ENCODE data around the gene RGS9. TPM values are rescaled to one million over a fixed set of nuclear protein-coding genes. Genes with fewer than 3 reads are reported as not detected.

RGS9 gene
- total RNA-seq, 2 donors from 2014 or later = 4.3 to 4.4 TPM

DNA sequence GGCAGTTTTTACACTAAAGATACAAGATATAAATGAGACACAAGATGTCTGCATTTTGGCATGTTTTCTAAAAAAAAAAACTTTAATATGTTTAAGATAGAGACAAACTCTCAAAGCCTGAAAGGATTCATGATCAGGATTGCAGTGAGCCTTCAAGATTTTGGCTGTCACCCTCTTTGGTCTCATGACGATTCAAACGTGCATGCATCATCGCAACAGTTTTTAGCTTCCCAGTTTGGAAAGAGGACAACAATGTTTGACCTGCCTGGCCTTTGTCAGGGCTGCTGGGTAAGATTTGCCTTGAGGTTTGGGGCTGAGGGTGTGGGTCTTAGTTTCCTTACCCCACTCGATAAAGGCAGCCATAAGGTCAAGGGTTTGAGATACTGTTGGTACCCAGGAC is 134.1 kb downstream of the RGS9 start:
- TF ChIP-seq, protein P1, sequence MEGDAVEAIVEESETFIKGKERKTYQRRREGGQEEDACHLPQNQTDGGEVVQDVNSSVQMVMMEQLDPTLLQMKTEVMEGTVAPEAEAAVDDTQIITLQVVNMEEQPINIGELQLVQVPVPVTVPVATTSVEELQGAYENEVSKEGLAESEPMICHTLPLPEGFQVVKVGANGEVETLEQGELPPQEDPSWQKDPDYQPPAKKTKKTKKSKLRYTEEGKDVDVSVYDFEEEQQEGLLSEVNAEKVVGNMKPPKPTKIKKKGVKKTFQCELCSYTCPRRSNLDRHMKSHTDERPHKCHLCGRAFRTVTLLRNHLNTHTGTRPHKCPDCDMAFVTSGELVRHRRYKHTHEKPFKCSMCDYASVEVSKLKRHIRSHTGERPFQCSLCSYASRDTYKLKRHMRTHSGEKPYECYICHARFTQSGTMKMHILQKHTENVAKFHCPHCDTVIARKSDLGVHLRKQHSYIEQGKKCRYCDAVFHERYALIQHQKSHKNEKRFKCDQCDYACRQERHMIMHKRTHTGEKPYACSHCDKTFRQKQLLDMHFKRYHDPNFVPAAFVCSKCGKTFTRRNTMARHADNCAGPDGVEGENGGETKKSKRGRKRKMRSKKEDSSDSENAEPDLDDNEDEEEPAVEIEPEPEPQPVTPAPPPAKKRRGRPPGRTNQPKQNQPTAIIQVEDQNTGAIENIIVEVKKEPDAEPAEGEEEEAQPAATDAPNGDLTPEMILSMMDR (IDR thresholded peaks at IDR 0.05) = no peak
- no peak for TF ChIP-seq POLR2A (IDR thresholded peaks at IDR 0.05)
- intact Hi-C loops (cut with DNase I) = no loop called here
- Histone ChIP-seq H3K36me3 (replicated peaks in 1 of 2; ENCODE audit: insufficient read depth in 1 of 2, low read depth in 2 of 2) (no peaks in the 10 kb centered on the region), H3K27me3 (no peaks in the 10 kb centered on the region), H3K9me3 (no peaks in the 10 kb centered on the region), H3K27ac (no peak overlapping the region), H3K4me1 (no peaks in the 10 kb centered on the region), H3K4me3 (no peak overlapping the region)
- ATAC-seq (no peak), DNase-seq (no peak)
- 63 to 72% methylated on average over 4 of the region's 4 CpGs for WGBS, 2 donors

Small RNAs within 50 kb of the gene (small RNA-seq; reads per million reads assigned to genes)
- gene AC060771.1 = not detected

Other genes starting within 250 kb of the RGS9 start
- gene LRRC37A3, start 217.9 kb upstream of the RGS9 start, total RNA-seq = 1 to 10 TPM; 2.6 to 6.0 TPM
- gene GNA13, start 80.6 kb upstream of the RGS9 start, total RNA-seq = 10 to 100 TPM; 20.2 to 22.4 TPM

All from body of pancreas (tissue), 4 donors.